Renal pelvis (tissue), 4 donors: Measurements from ENCODE around the gene JAKMIP1. TPM values are rescaled to one million over a fixed set of nuclear protein-coding genes. Genes with fewer than 3 reads are reported as not detected.

Experiments
- DNase-seq: peaks from one replicate; pipeline ENCODE4 v3.0.0-alpha.2; 2013
- polyA plus RNA-seq, 3 donors: library from polyadenylated mRNA; unstranded; fragments of 120-200 nt; gene quantifications; one replicate each; pipeline ENCODE4 v1.2.1, GENCODE V29; 2013; ENCODE audit not compliant: insufficient read length in 3 of 3

The JAKMIP1 gene
- polyA plus RNA-seq, 3 donors, result 0.06 to 0.14 (median 0.12) TPM

- no peak for DNase-seq
Observed at GRCh38 chr4:6121276-6121850, 79.0 kb downstream of the JAKMIP1 start.

DNA sequence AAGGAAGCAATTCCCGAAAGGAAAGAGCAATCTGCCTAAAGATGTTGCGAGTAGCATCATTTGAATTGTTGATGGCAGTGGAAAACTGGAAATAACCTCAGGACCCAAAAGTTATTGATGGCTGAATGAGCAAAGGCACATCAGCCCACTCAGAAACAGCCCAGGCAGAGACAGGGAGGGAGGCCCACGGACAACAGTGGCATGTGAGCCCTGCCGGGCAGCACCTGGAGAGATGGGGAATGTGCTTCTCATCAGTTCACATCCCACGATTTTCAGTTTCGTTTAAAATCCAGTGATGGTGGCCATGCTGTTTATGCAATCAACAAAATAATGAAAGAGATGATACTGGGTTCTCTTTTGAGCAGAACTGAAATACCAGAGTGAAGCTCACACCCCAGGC, 80.0 kb downstream of the JAKMIP1 start:
- DNase-seq, result no peak

DNA sequence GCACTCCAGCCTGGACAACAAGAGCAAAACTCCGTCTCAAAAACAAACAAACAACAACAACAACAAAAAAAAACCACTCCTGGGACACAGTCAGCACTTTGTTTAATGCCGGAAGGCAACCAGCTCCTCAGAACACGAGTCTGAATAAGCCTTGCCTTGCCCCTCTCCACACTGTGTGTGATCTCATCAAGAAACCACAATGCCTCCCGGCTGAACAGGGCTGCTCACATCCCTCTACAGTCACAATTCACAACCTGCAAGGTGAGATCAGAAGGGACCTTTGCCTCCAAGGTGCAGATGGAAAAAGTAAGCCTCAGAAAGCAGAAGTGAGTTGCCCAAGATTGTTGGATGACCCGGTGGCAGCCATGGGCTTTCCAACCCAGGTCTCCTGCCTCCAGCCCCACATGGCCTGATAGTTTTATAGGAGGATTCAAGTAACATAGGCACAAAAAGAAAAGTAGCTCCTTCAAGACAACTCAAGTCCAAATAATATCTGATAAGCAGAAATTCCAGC, 80.8 kb downstream of the JAKMIP1 start:
- DNase-seq, result no peak

DNA sequence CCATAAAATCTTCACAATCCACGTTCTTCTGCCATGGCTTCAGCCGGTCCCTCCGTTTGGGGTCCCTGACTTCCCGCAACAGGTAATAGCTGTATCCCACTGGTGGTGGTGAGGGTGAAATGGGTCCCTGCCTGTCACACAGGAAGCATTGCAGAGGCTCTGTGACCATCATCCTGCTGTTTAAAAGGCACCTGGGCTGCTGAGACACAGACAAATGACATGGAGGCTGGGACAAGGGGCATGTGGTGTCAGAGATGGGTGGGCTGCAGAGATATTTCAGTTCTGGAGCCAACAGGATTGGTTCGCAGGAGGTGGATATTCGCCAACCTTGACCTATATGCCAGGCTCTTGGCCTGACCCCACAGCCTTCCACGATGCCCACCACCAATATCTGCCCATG, 82.1 kb downstream of the JAKMIP1 start:
- DNase-seq, result no peak

DNA sequence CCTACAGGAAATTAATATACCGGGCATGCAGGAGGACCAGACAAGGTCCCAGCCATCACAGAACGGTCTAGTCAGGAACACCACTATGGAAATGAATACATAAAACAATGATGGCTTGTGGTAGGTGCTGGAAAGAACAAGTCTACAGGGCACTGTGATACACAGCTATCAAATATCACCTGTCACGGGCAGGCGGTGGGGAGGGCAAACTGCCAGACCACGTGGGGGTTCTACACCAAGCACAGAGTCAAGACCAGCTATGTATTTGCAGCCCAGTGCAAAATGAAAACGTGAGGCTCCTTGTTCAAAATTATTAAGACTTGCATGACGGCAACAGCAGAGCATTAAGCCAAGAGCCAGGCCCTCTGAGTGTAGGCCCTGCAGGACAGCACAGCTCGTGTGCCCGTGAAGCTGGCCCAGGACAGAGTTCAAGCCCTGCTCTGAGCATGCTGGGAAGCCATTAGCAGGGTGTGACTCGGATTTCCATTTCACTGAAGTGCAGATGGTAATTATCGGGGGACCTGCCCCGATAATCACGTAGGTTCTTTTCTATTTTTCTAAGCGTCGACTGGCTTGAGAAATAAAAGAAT, 83.6 kb downstream of the JAKMIP1 start:
- DNase-seq, result peak; percentile 19

DNA sequence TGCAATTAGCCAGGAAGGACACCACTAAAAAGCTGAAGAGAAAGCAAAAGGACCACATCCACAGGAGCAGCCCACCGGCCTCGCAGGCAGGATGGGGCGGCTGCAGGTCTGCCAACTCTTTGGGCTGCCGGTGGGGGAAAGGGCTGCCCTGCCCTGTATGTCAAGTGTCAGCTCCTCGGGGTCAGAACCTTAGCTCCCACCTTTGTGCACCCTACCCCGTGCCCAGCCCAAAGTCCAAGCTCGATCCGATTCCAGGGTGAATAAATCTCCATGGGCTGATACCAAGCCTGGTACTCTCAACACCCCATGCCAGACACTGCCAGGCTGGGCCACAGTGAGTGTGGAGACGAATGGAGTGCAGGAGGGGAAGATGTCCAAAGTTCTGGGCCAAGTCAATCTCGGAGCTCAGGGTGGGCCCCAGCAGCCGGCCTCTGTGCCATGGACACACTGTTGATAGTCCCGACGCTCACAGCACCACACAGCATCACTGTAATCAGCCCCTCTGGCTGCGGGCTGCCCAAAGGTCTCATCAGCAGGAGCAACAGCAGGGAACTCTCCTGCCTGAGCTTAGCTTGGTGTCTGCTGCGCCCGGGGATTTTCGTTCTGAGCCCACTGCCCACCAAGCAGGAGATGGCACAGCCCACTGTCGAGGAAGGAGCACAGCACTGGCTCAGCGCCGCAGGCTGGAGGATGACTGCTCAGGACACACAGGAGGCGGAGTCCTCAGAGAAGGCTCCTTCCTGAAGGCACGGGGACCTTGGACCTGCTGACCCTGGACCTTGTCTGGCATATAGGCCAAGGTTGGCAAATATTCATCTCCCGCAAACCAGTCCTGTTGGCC, 84.4 kb downstream of the JAKMIP1 start:
- DNase-seq, result no peak

DNA sequence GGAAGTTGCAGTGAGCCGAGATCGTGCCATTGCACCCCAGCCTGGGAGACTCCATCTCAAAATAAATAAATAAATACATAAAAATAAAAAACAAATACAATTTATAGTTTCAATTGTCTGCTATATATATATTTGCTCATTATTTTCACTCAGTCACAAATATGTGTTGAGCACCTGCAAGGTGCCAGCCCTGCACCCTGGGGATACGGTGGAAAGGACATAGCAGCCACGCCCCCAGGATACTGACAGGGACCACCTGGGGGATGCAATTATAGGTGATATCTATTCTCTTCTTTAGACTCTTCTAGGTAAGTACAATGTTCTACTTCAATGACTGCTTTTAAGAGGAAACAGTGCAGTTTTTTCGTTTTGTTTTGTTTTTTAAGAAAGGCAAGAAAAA, 85.0 kb downstream of the JAKMIP1 start:
- no peak for DNase-seq

DNA sequence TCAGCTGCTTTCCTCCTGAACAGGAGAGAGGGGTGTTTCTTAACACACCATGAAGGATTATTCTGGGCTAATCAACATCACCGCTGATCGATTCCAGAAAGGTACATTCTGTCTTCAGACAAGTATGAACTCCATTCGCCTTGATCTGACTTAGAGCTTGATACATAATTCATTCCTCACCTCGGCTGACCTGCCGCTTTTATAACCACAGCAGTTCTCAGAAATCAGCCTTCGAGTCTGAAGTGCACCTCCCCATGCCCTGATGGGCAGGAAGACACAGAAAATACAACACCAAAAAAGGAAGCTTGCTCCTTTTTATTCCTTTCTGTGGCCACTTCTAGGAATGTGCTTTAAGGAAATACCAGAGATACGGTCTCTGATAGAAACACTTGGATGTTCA, 85.7 kb downstream of the JAKMIP1 start:
- DNase-seq, result no peak

DNA sequence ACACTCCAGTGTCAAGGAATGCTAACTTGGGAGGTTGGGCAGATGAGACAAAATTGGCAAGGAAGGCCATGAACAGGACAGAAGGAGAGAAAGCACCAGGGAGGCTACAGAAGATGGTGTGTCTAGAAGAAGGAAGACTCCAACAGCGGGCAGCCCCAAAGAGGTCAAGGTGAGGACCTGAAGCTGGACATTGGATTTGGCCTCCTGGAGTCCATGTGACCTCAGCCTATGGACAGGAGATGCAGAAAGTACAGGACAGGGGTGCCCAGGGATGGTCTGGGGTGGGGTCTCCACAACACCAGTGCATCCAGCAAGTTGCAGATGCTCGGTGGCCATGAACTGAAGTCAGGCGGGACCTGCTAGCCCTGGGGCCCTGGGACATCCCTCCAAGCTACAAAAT, 86.2 kb downstream of the JAKMIP1 start:
- DNase-seq, result no peak

DNA sequence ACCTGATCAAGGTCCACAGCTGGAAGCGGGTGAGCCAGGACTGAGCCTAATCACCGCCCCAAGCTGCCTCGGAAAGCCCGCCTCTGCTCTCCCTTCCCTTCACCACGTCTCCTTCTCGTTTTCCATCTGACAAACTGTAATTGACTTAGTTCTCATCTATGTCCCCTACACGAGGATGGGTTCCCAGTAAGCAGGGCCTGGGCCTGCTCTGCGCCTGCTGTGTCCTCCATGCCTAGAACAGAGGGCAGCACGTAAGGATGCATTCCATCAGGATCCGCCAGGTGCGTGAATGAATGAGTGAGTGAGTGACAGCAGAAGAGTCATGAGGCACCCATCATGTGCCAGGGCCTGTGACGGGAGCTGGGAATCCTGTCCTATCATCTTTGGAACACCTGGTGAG, 86.7 kb downstream of the JAKMIP1 start:
- DNase-seq, result no peak

DNA sequence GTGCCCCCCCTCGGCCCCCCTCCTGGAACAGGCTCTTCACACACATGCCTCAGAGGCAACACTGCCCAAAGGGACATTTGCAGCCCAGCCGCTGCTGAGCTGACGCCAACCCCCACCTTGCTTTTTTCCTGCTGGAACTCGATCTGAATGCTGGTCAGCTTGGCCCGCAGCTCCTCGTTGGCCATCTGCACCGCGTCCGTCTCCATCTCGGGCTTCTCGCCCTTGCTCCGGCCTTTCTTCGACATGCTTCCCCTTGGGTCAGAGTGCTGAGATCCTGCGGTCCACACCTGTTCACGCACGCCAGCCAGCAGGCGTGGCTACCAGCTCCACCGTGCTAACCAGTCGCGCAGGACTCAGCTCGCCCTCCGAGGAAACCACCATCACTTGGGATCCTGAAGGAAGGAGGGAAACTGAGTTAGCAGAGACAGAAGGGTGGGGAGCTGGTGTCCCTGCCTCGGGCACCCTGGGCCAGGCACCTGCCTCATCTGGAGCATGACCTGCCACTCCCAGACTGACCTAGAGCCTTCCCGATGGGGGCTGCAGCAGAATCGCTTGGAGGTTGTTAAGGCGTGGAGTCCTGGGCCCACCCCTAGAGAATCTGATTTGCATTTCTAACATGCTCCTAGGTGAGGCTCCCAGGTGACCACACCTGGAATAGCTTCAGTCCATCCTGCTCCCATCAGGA, 87.6 kb downstream of the JAKMIP1 start:
- no peak for DNase-seq

DNA sequence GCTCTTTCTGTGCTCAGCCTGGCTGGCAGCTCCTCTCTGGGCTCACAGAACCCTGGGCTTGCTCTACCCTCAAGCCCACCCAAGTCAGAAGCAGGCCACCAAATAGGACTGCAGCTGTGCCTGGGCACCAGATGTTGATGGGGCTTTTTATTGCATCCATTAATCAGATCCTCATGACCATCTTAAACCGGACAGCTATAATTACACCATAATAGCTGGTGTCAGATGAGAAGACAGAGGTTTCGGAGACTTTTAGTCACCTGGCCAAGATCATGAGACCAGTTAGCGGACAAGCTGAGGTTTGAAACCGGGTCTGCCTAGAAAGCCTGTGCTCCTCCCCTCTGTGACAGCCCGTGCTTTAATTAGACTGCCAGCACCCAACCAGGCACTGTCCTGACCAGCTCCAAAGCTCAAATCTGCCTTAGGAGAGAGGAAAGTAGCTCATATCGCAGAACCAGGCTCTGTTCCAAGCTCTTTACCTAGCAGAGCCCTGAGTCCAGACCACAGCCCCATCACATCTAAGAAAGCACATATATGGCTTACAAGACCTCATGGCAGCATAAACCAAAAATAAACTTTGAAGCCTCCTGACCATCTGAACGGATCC, 88.9 kb downstream of the JAKMIP1 start:
- no peak for DNase-seq

- no peak for DNase-seq
Observed at GRCh38 chr4:6110681-6111353, 89.5 kb downstream of the JAKMIP1 start.

GRCh38 chr4:6109842-6110560, 90.3 kb downstream of the JAKMIP1 start:
- no peak for DNase-seq

- DNase-seq, result no peak
Observed at GRCh38 chr4:6107886-6108285, 92.5 kb downstream of the JAKMIP1 start.

DNA sequence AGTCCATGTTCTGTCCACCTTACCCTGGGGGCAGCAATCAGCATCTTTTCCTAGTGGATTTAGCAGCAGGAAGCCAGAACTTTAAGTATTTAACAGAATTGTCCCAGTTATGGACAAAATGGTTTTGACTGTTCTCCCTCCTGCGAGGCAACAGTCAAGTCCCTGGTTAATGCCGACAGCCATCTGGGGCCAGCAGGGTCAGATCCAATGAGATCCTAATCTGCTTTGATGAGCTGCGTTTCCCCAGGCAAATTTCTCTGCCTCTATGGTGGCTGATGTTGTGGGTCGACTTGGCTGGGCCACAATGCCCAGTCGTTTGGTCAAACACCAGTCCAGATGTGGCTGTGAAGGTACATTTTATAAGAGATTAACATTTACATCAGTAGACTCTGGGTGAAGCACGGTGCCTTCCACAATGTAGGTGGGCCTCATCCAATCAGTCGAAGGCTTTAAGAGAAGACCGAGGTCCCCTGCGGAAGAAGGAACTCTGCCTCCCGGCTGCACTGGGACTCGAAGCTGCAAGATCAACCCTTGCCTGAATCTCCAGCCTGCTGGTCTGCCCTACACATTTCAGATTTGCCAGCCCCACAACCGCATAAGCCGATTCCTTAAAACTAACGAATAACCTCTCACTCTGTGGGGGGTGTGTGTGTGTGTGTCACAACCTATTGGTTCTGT, 93.1 kb downstream of the JAKMIP1 start:
- DNase-seq, result no peak

DNA sequence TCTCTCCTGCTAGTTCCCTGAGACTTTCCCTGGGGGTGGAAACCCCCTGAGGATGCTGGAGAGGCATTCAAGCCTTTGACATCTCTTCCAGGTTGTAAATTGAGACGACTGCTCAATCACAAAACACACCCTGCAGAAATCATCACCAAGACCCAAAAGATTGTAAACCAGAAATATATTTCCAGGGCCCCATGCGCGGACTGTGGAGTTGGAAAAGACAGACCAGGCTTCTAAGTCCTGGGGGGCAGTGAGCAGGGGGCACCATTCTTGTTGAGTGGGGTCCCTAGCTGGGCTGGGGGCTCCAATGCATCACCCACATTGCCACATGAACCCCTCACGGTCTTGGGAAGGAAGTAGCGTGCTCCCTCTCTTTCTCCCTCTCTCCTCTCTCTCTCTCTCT, 94.2 kb downstream of the JAKMIP1 start:
- no peak for DNase-seq

GRCh38 chr4:6105311-6105911, 94.9 kb downstream of the JAKMIP1 start:
- no peak for DNase-seq

- no peak for DNase-seq
Observed at GRCh38 chr4:6104541-6105130, 95.7 kb downstream of the JAKMIP1 start.
